PC-9 (cell line): ENCODE data around the gene CACNA1G. TPM values are rescaled to one million over a fixed set of nuclear protein-coding genes. Genes with fewer than 3 reads are reported as not detected.

Experiments
- BruUV-seq: library from RNA; stranded (reverse); fragments of 400-500 nt; replicated peaks from 2 replicates; lab custom pipeline; 2021; lab: Mats Ljungman, UMichigan
- CTCF ChIA-PET: fragments of 300-600 bp; sonication (Branson Sonifier 250); formaldehyde crosslinking; loops from one replicate; lab custom pipeline; 2022; ENCODE audit warnings: antibody characterized with exemption; lab: Charles Lee
- POLR2A ChIA-PET: fragments of 300-600 bp; sonication (Branson Sonifier 250); formaldehyde crosslinking; loops from one replicate; lab custom pipeline; 2022; ENCODE audit warnings: antibody characterized with exemption; ENCODE audit not compliant: unreplicated experiment; lab: Charles Lee
- DNase-seq, 2 experiments: peaks; one replicate each; pipeline versions ENCODE4 v3.0.0 to v3.0.0-alpha.2; 2015 to 2022; ENCODE audit warnings: mixed read lengths in 1 of 2
- H2AFZ ChIP-seq: fragments of 200-600 bp; sonication (generic); 2 replicates; pipeline ENCODE4 v1.8.1; 2017; ENCODE audit warnings: antibody characterized with exemption
- H3F3A ChIP-seq: fragments of 200-600 bp; sonication (generic); 2 replicates; pipeline ENCODE4 v1.8.1; 2017; ENCODE audit warnings: antibody characterized with exemption, mild to moderate bottlenecking, low read depth; ENCODE audit not compliant: insufficient read depth
- H3K27ac ChIP-seq: fragments of 200-600 bp; sonication (generic); 2 replicates; pipeline ENCODE4 v1.6.1; 2016; ENCODE audit warnings: mixed run types
- H3K27me3 ChIP-seq: fragments of 200-600 bp; sonication (generic); 2 replicates; pipeline ENCODE4 v1.6.1; 2016; ENCODE audit warnings: low read depth, mixed run types; ENCODE audit not compliant: insufficient read depth
- H3K36me3 ChIP-seq: fragments of 200-600 bp; sonication (generic); 2 replicates; pipeline ENCODE4 v1.6.1; 2016; ENCODE audit warnings: low read depth, mixed run types
- H3K4me1 ChIP-seq: fragments of 200-600 bp; sonication (generic); replicated peaks from 2 replicates; pipeline ENCODE4 v1.6.1; 2016; ENCODE audit warnings: mixed run types; ENCODE audit not compliant: insufficient read depth
- H3K4me2 ChIP-seq: fragments of 200-600 bp; sonication (generic); 2 replicates; pipeline ENCODE4 v1.6.1; 2017; ENCODE audit warnings: mixed run types
- H3K4me3 ChIP-seq: fragments of 200-600 bp; sonication (generic); 2 replicates; pipeline ENCODE4 v1.6.1; 2016; ENCODE audit warnings: mixed run types
- H3K79me2 ChIP-seq: fragments of 200-600 bp; sonication (generic); 2 replicates; pipeline ENCODE4 v1.6.1; 2017; ENCODE audit warnings: low read depth, mixed run types
- H3K9me2 ChIP-seq: fragments of 200-600 bp; sonication (generic); 2 replicates; pipeline ENCODE4 v1.8.1; 2017; ENCODE audit warnings: mild to moderate bottlenecking; ENCODE audit not compliant: insufficient read depth
- H3K9me3 ChIP-seq: fragments of 200-600 bp; sonication (generic); 2 replicates; pipeline ENCODE4 v1.8.1; 2016; ENCODE audit warnings: low read depth; ENCODE audit not compliant: insufficient read depth
- H4K20me1 ChIP-seq: fragments of 200-600 bp; sonication (generic); 2 replicates; pipeline ENCODE4 v1.8.1; 2017; ENCODE audit not compliant: insufficient read depth
- CTCF ChIP-seq: fragments of 200-600 bp; sonication (generic); conservative IDR thresholded peaks from 2 replicates; pipeline ENCODE4 v1.6.1; 2017; ENCODE audit warnings: mixed run types, antibody characterized with exemption, mild to moderate bottlenecking, moderate library complexity
- EZH2 ChIP-seq: fragments of 200-600 bp; sonication (generic); IDR thresholded peaks from 2 replicates; pipeline ENCODE4 v1.8.0; 2017; ENCODE audit warnings: antibody characterized with exemption, low read depth
- intact Hi-C: fragments of 100-400 bp; cut with micrococcal nuclease; formaldehyde crosslinking; loops from one replicate; pipeline ENCODE4 v1.10.0; 2022; ENCODE audit not compliant: unreplicated experiment
- total RNA-seq: library from RNA; stranded (reverse); gene quantifications from 2 replicates; pipeline ENCODE4 v1.2.3, GENCODE V29; 2021

CACNA1G gene
- total RNA-seq, 1 experiment from 2014 or later, result 0.46 TPM

- ChIA-PET POLR2A (interaction anchor here (0.6 kb wide), 1 partner anchor 286 kb away, joined by 3 read pairs; no protein-coding TSS in a partner anchor), CTCF (no interaction called here)
- no TSS peak for BruUV-seq
- DNase-seq, result no peak
- H3K4me1 ChIP-seq, result no peaks in the 10 kb centered on the region
- H3K4me3 ChIP-seq, result no peak overlapping the region
- no peaks in the 10 kb centered on the region for H4K20me1 ChIP-seq
- H3K27me3 ChIP-seq, result peaks cover 26% of the 10 kb centered on the region; the same call in 1 of the 2 replicates
- H3K9me2 ChIP-seq, result no peaks in the 10 kb centered on the region
- no peak overlapping the region for H2AFZ ChIP-seq
- H3K27ac ChIP-seq, result no peak overlapping the region
- no peak for TF ChIP-seq EZH2
- TF ChIP-seq CTCF, result no peak
- intact Hi-C loops, result no loop called here
- H3K36me3 ChIP-seq, result no peaks in the 10 kb centered on the region
- no peaks in the 10 kb centered on the region for H3F3A ChIP-seq
- no peaks in the 10 kb centered on the region for H3K9me3 ChIP-seq
- no peak overlapping the region for H3K4me2 ChIP-seq
- H3K79me2 ChIP-seq, result no peaks in the 10 kb centered on the region
Observed at GRCh38 chr17:50579399-50579798, 18.9 kb downstream of the CACNA1G start.

- H3F3A ChIP-seq, result no peaks in the 10 kb centered on the region
- H3K27ac ChIP-seq, result no peak overlapping the region
- H3K9me3 ChIP-seq, result no peaks in the 10 kb centered on the region
- DNase-seq, result no peak
- no TSS peak for BruUV-seq
- peaks cover 8% of the 10 kb centered on the region for H3K4me1 ChIP-seq
- intact Hi-C loops, result no loop called here
- ChIA-PET POLR2A (no interaction called here), CTCF (no interaction called here)
- TF ChIP-seq EZH2, result no peak
- no peak overlapping the region for H2AFZ ChIP-seq
- H3K4me3 ChIP-seq, result no peak overlapping the region
- H4K20me1 ChIP-seq, result no peaks in the 10 kb centered on the region
- no peaks in the 10 kb centered on the region for H3K36me3 ChIP-seq
- no peaks in the 10 kb centered on the region for H3K79me2 ChIP-seq
- H3K9me2 ChIP-seq, result no peaks in the 10 kb centered on the region
- H3K27me3 ChIP-seq, result peaks cover 26% of the 10 kb centered on the region; the same call in 1 of the 2 replicates
- H3K4me2 ChIP-seq, result no peak overlapping the region
Observed at GRCh38 chr17:50580646-50581045, 20.1 kb downstream of the CACNA1G start.

- H3K27ac ChIP-seq, result no peak overlapping the region
- intact Hi-C loops, result no loop called here
- CTCF ChIA-PET, result no interaction called here
- no peak overlapping the region for H2AFZ ChIP-seq
- no peak overlapping the region for H3K4me2 ChIP-seq
- TF ChIP-seq EZH2 (no peak), CTCF (no peak)
- no peaks in the 10 kb centered on the region for H4K20me1 ChIP-seq
- peaks cover 10% of the 10 kb centered on the region for H3K4me1 ChIP-seq
- no peak overlapping the region for H3K4me3 ChIP-seq
- BruUV-seq, result no TSS peak
- H3K9me3 ChIP-seq, result no peaks in the 10 kb centered on the region
- no peaks in the 10 kb centered on the region for H3K36me3 ChIP-seq
- no peaks in the 10 kb centered on the region for H3K79me2 ChIP-seq
- no peak for DNase-seq
- H3K27me3 ChIP-seq, result peaks cover 26% of the 10 kb centered on the region; the same call in 1 of the 2 replicates
- POLR2A ChIA-PET, result no interaction called here
- no peaks in the 10 kb centered on the region for H3K9me2 ChIP-seq
- H3F3A ChIP-seq, result no peaks in the 10 kb centered on the region
Observed at GRCh38 chr17:50581316-50581715, 20.8 kb downstream of the CACNA1G start.

- H3K79me2 ChIP-seq, result no peaks in the 10 kb centered on the region
- H3K9me2 ChIP-seq, result no peaks in the 10 kb centered on the region
- ChIA-PET POLR2A (no interaction called here), CTCF (interaction anchor here (0.7 kb wide), 1 partner anchor 283 kb away, joined by 3 read pairs; the partner anchor contains the start of gene TOB1)
- no peaks in the 10 kb centered on the region for H3K36me3 ChIP-seq
- BruUV-seq, result no TSS peak
- H2AFZ ChIP-seq, result no peak overlapping the region
- no peaks in the 10 kb centered on the region for H3K9me3 ChIP-seq
- no peak for TF ChIP-seq CTCF
- no peak for TF ChIP-seq EZH2
- intact Hi-C loops, result no loop called here
- H3K4me3 ChIP-seq, result no peak overlapping the region
- peaks cover 10% of the 10 kb centered on the region for H3K4me1 ChIP-seq
- DNase-seq, result no peak
- H3K4me2 ChIP-seq, result no peak overlapping the region
- no peaks in the 10 kb centered on the region for H4K20me1 ChIP-seq
- no peaks in the 10 kb centered on the region for H3F3A ChIP-seq
- no peak overlapping the region for H3K27ac ChIP-seq
- H3K27me3 ChIP-seq, result peaks cover 27% of the 10 kb centered on the region; the same call in 1 of the 2 replicates
Observed at GRCh38 chr17:50582741-50583140, 22.2 kb downstream of the CACNA1G start.
